ENCODE measurements around the gene ICAM3. TPM values are rescaled to one million over a fixed set of nuclear protein-coding genes. Genes with fewer than 3 reads are reported as not detected.

The ICAM3 gene
- total RNA-seq, 6 donors from 2014 or later = 12.7 to 53.9 (median 20.5) TPM

DNA sequence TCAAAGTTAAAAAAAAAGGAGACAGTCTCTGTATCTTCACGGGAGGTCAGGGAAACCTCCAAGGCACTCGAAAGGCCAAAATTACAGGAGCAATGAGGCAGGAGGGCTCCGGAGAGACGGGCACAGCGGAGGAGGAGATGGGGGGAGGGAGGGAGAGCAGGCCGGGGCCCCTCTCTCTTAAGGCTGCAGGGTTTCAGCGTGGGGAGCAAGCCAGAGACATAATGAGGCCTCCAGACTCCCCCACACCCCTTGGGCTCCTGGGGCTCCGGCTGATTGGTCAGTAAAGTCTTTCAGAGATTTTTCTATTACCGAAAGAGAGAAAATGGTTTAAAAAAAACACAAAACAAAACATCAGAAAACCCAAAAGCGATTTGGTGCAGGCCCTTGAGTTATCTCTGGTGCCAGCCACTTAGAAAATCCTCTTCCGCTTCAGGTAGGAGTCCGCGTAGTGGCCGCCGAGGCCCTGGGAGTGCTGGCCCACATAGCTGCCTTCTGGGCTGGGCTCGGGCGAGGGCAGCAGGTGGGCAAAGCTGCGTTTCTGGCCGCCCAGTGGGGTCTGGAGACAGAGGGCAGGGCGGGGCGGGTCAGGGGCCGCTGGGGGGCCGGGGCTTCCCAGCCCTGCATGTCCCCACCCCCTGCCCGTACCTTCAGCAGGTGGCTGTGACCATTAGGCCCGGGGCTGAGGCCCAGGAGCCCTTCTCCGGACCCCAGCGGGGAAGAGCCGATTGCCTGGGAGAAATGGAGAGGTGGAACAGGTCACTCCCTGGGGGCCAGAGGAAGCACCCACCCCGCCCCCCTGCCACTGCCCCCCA is 22.2 kb downstream of the ICAM3 start:
- Histone ChIP-seq H3K27me3 (no peaks in the 10 kb centered on the region), H3K4me3 (no peak overlapping the region), H3K36me3 (peaks cover 21 to 62% (median 53%) of the 10 kb centered on the region in 4 donors), H3K27ac (no peak overlapping the region), H3K4me1 (peaks cover 9 to 20% (median 16%) of the 10 kb centered on the region in 4 donors), H3K9me3 (no peaks in the 10 kb centered on the region)
- WGBS, 2 donors = 83 to 88% methylated on average over 18 to 19 of the region's 29 CpGs
- TF ChIP-seq POLR2A (IDR thresholded peaks at IDR 0.05) = no peak
- TF ChIP-seq, protein P1, sequence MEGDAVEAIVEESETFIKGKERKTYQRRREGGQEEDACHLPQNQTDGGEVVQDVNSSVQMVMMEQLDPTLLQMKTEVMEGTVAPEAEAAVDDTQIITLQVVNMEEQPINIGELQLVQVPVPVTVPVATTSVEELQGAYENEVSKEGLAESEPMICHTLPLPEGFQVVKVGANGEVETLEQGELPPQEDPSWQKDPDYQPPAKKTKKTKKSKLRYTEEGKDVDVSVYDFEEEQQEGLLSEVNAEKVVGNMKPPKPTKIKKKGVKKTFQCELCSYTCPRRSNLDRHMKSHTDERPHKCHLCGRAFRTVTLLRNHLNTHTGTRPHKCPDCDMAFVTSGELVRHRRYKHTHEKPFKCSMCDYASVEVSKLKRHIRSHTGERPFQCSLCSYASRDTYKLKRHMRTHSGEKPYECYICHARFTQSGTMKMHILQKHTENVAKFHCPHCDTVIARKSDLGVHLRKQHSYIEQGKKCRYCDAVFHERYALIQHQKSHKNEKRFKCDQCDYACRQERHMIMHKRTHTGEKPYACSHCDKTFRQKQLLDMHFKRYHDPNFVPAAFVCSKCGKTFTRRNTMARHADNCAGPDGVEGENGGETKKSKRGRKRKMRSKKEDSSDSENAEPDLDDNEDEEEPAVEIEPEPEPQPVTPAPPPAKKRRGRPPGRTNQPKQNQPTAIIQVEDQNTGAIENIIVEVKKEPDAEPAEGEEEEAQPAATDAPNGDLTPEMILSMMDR (IDR thresholded peaks at IDR 0.05) = no peak
- no peak for TF ChIP-seq EP300 (IDR thresholded peaks at IDR 0.05)
- TF ChIP-seq POLR2AphosphoS5 (IDR thresholded peaks at IDR 0.05) = no peak
- peak in 1 of 2 donors; percentile 73 for DNase-seq
- ATAC-seq (ENCODE audit: low FRiP score in 2 of 2) = no peak

DNA sequence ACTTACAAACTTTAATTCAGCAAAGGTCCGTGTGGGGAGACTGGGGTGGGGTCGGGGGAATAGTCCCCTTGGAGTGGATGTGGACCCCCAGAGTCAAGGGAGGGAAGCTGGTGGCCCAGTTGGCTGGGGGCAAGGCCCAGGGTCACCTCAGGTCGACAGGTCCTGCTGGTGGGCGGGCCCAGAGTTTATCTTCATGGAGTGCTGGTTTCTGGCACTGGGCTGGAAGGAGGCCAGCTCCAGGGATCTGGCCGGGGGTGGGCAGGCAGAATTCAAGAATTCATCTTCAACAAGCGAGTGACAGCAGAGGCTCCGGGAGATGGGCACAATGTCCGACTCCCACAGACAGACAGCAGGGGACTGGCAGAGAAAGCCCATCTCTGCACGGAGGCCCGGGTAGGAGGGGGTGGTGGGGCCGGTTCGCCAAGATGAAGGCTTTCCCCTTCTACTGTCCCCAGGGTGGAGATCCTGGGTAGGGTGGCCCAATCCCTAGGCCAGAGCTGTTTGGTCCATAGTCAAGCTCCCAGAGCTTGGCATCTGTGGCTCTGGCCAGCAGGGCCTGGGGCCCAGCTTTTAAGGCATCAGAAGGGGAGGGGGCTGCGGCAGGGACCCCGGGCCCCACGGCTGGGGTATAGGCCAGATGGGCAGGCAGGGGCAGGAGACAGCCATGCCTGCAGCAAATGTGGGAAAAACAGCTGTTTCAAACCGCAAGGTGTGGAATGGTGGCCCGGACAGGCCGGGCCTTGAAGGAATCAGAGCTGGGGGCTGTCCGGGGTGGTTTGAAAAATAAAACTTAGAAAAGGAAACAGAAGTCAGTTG is 23.0 kb downstream of the ICAM3 start:
- ATAC-seq (ENCODE audit: low FRiP score in 2 of 2) (no peak), DNase-seq (no peak)
- 73 to 76% methylated on average over 11 to 19 of the region's 19 CpGs for WGBS, 2 donors
- Histone ChIP-seq H3K4me1 (peaks cover 9 to 20% (median 16%) of the 10 kb centered on the region in 4 donors), H3K27ac (peak overlapping the region in 3 of 4 donors; percentile 10 to 78 (median 50)), H3K27me3 (no peaks in the 10 kb centered on the region), H3K4me3 (peak overlapping the region in 3 of 4 donors; percentile 84 to 90 (median 87)), H3K36me3 (peaks cover 17 to 54% (median 45%) of the 10 kb centered on the region in 4 donors), H3K9me3 (no peaks in the 10 kb centered on the region)
- TF ChIP-seq, protein P1 (IDR thresholded peaks at IDR 0.05) = no peak
- TF ChIP-seq POLR2A (IDR thresholded peaks at IDR 0.05) (no peak), POLR2AphosphoS5 (IDR thresholded peaks at IDR 0.05) (no peak), EP300 (IDR thresholded peaks at IDR 0.05) (no peak)

DNA sequence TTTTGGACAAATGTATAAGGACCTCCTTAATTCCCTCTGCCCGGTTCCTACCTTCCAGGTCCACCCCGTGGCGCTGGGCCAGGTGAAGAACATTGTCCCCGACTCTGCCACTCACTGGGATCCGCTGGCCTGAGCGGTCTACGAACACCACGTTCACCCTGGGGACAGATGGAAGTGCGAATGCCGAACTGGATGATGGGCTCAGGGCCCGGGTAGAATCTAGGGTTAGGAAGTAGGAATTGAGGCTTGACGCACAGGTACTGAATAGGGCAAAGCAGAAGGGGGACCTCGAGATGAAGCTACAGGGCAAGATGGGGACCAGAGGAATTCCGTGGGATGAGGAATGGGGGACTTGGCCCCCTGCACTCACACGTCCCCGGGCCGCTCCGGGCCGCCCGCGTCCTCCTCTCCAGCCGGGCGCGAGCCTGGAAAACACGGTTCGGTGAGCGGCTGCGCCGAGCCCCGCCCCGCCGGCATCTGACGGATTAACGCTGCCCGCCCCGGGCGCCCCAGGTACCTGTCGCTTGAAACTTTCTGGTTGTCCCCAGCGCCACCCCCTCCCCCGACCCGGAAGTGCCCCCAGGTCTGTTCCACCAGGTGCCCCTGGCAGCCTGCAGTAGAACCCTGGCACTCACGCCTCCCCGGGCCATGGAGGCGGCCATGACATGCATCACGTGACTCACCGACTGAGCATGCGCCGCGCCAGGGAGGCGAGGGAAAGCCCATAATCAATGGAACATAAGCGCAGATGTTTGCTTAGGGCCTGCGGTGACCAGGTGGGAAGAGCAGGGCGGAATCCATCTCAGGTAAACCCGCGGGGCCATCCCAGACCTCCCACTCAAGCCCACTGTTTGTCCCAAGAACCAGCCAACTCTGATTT is 23.8 kb downstream of the ICAM3 start, which contains the start of gene FDX2:
Gene FDX2 (minus strand): TSS at position 681 of the 880 bp plus-strand sequence. CDS start 19 bp downstream, at position 662.
- ATAC-seq (ENCODE audit: low FRiP score in 2 of 2) (peak; percentile 72 to 95), DNase-seq (peak; percentile 82 to 97)
- 2% methylated on average over 20 to 29 of the region's 55 CpGs for WGBS, 2 donors
- Histone ChIP-seq H3K27me3 (no peaks in the 10 kb centered on the region), H3K4me3 (peak within 1 kb of the TSS; percentile 74 to 90 (median 86)), H3K36me3 (peaks cover 11 to 50% (median 38%) of the 10 kb centered on the region in 4 donors), H3K9me3 (no peaks in the 10 kb centered on the region), H3K27ac (peak within 1 kb of the TSS in 3 of 4 donors; percentile 20 to 78 (median 50)), H3K4me1 (peaks cover 9 to 20% (median 16%) of the 10 kb centered on the region in 4 donors)
- TF ChIP-seq EP300 (IDR thresholded peaks at IDR 0.05) (no peak), POLR2A (IDR thresholded peaks at IDR 0.05) (peak in 1 of 4 donors; percentile 43), POLR2AphosphoS5 (IDR thresholded peaks at IDR 0.05) (peak; percentile 52 to 53)

DNA sequence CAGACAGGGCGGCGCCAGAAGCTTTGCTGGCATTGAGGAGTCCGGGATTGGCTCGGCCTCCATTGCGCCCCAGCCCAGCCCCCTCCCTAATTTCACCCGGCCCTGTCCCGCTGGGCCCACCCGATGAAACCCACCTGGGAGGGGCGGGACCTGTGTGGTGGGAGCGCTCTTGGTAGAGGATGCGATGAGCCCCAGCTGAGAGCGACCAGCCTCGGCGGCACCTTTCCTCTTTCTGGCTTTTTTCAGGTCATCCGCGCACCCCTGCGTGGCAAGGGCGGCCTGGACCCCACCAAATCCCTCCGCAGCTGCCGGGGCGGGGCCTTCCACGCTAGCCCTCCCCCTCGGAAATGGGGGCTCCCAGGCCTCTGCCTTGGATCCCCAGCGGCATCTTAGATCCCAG is 30.0 kb downstream of the ICAM3 start, which contains the start of gene ZGLP1:
Gene ZGLP1 (minus strand): TSS at position 393 of the 400 bp plus-strand sequence.
- Histone ChIP-seq H3K4me3 (no peak within 1 kb of the TSS), H3K9me3 (no peaks in the 10 kb centered on the region), H3K27ac (no peak within 1 kb of the TSS), H3K27me3 (no peaks in the 10 kb centered on the region), H3K4me1 (peaks cover 0 to 2% (median under 1%) of the 10 kb centered on the region in 4 donors), H3K36me3 (peaks cover 0 to 19% (median 7%) of the 10 kb centered on the region in 4 donors)
- peak in 1 of 2 donors; percentile 58 for DNase-seq
- ATAC-seq (ENCODE audit: low FRiP score in 2 of 2) = no peak
- WGBS, 2 donors = 93% methylated on average over 22 to 24 of the region's 24 CpGs
- no peak for TF ChIP-seq EP300 (IDR thresholded peaks at IDR 0.05)

DNA sequence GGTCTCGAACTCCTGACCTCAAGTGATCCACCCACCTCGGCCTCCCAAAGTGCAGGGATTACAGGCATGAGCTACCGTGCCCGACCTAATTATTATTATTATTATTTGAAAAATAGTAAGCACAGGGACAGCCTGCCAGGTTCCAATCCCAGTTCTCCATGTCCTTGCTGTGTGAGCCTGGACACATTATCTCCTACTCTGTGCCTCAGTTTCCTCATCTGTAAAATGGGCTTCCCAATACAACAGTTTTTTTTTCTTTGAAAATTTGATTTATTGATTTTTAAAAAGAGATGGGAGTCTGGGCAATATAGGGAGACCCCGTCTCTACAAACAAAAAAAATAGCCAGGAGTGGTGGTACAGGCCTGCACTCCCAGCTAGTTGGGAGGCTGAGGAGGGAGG is 33.1 kb downstream of the ICAM3 start:
- no peak for ATAC-seq (ENCODE audit: low FRiP score in 2 of 2)
- Histone ChIP-seq H3K36me3 (peaks cover 0 to 16% (median 8%) of the 10 kb centered on the region in 4 donors), H3K9me3 (no peaks in the 10 kb centered on the region), H3K27ac (no peak overlapping the region), H3K4me1 (no peaks in the 10 kb centered on the region), H3K27me3 (no peaks in the 10 kb centered on the region), H3K4me3 (no peak overlapping the region)
- TF ChIP-seq POLR2A (IDR thresholded peaks at IDR 0.05) = no peak
- TF ChIP-seq EP300 (IDR thresholded peaks at IDR 0.05) = no peak
- TF ChIP-seq POLR2AphosphoS5 (IDR thresholded peaks at IDR 0.05) = no peak
- TF ChIP-seq, protein P1 (IDR thresholded peaks at IDR 0.05) = no peak
- DNase-seq = no peak
- 92 to 93% methylated on average over 5 of the region's 5 CpGs for WGBS, 2 donors
